H1 (cell line): Measurements from ENCODE around the gene MEIS2. TPM values are rescaled to one million over a fixed set of nuclear protein-coding genes. Genes with fewer than 3 reads are reported as not detected.

ENCODE experiments used
- CTCF ChIA-PET: fragments of 300-600 bp; sonication (Branson Sonifier 250); formaldehyde crosslinking; loops from one replicate; lab custom pipeline; 2021; ENCODE audit not compliant: partially characterized antibody; lab: Charles Lee
- POLR2A ChIA-PET: fragments of 300-600 bp; sonication (Branson Sonifier 250); formaldehyde crosslinking; loops from one replicate; lab custom pipeline; 2021; ENCODE audit warnings: inconsistent platforms; ENCODE audit not compliant: partially characterized antibody; lab: Charles Lee
- DNase-seq, 2 experiments: peaks; one replicate each; pipeline versions ENCODE4 v3.0.0 to v3.0.0-alpha.2; 2010 to 2022; ENCODE audit warnings: low spot score in 2 of 2, low read depth in 1 of 2, mixed read lengths in 1 of 2
- FAIRE-seq: peaks from 2 replicates; lab custom pipeline; 2011; peaks lifted over from hg19 to GRCh38; lab: Jason Lieb, UNC
- H2AFZ ChIP-seq: 2 replicates; pipeline ENCODE4 v1.8.1; 2012; ENCODE audit warnings: low read length, inconsistent platforms
- H2AK5ac ChIP-seq: 2 replicates; pipeline ENCODE4 v1.6.1; 2013; ENCODE audit warnings: low read depth, low read length
- H2BK120ac ChIP-seq: replicated peaks from 2 replicates; pipeline ENCODE3; 2013; ENCODE audit warnings: low read depth, low read length, inconsistent platforms
- H2BK12ac ChIP-seq: 2 replicates; pipeline ENCODE4 v1.6.1; 2013; ENCODE audit warnings: low read depth, low read length
- H2BK15ac ChIP-seq: 2 replicates; pipeline ENCODE4 v1.6.1; 2013; ENCODE audit warnings: low read length
- H2BK20ac ChIP-seq: 2 replicates; pipeline ENCODE4 v1.6.1; 2013; ENCODE audit warnings: low read length
- H2BK5ac ChIP-seq: 2 replicates; pipeline ENCODE4 v1.6.1; 2013; ENCODE audit warnings: low read depth, low read length
- H3K14ac ChIP-seq: 2 replicates; pipeline ENCODE4 v1.6.1; 2013; ENCODE audit warnings: inconsistent platforms; ENCODE audit not compliant: insufficient read length
- H3K18ac ChIP-seq: 2 replicates; pipeline ENCODE4 v1.6.1; 2013; ENCODE audit warnings: low read length; ENCODE audit errors: extremely low read depth
- H3K23ac ChIP-seq: 2 replicates; pipeline ENCODE4 v1.6.1; 2013; ENCODE audit warnings: inconsistent platforms; ENCODE audit not compliant: insufficient read length
- H3K23me2 ChIP-seq: 2 replicates; pipeline ENCODE4 v1.6.1; 2013; ENCODE audit warnings: low read depth, low read length
- H3K27ac ChIP-seq: 2 replicates; pipeline ENCODE4 v1.6.1; 2011; ENCODE audit warnings: low read depth, low read length, inconsistent platforms
- H3K27me3 ChIP-seq, 4 experiments: replicated peaks in 1 of 4; 1 replicate in 1 of 4; 2 replicates in 3 of 4; pipeline versions ENCODE4 v1.6.1 to v1.8.1; 2011 to 2013; ENCODE audit warnings: low read length in 3 of 4, mild to moderate bottlenecking in 3 of 4, inconsistent platforms in 2 of 4, mixed read lengths in 2 of 4, moderate library complexity in 1 of 4; ENCODE audit not compliant: control insufficient read depth in 3 of 4, insufficient read depth in 3 of 4; ENCODE audit errors: extremely low read depth in 1 of 4
- H3K36me3 ChIP-seq, 4 experiments: 2 replicates each; pipeline versions ENCODE4 v1.6.1 to v1.8.1; 2011 to 2013; ENCODE audit warnings: mild to moderate bottlenecking in 4 of 4, low read length in 3 of 4, moderate library complexity in 2 of 4, control low read depth in 1 of 4, inconsistent platforms in 1 of 4; ENCODE audit not compliant: insufficient read depth in 4 of 4, control insufficient read depth in 2 of 4
- H3K4ac ChIP-seq: replicated peaks from 2 replicates; pipeline ENCODE3; 2013; ENCODE audit warnings: low read length, low read depth, mixed read lengths, inconsistent platforms; ENCODE audit not compliant: insufficient read length
- H3K4me1 ChIP-seq, 4 experiments: replicated peaks in 1 of 4; 1 replicate in 1 of 4; 2 replicates in 3 of 4; pipeline versions ENCODE4 v1.6.1 to v1.8.1; 2011 to 2013; ENCODE audit warnings: low read length in 3 of 4, inconsistent platforms in 2 of 4, mixed read lengths in 1 of 4; ENCODE audit not compliant: insufficient read depth in 4 of 4, control insufficient read depth in 3 of 4
- H3K4me2 ChIP-seq, 2 experiments: 2 replicates each; pipeline versions ENCODE4 v1.6.1 to v1.8.1; 2011 to 2013; ENCODE audit warnings: low read depth in 2 of 2, low read length in 2 of 2, control low read depth in 1 of 2, inconsistent platforms in 1 of 2, mild to moderate bottlenecking in 1 of 2; ENCODE audit not compliant: insufficient read depth in 1 of 2
- H3K4me3 ChIP-seq, 4 experiments: fragments of 200-600, 300-600 bp in 1 of 4; sonication (generic), shearing (Covaris generic), sonication (Bioruptor Twin) in 1 of 4; 2 replicates each; pipeline versions ENCODE4 v1.5.1 to v1.8.1; 2011 to 2016; ENCODE audit warnings: low read length in 4 of 4, low read depth in 3 of 4, control low read depth in 2 of 4, inconsistent platforms in 2 of 4, mild to moderate bottlenecking in 2 of 4, mixed read lengths in 1 of 4, moderate library complexity in 1 of 4; ENCODE audit not compliant: insufficient read depth in 2 of 4; ENCODE audit errors: extremely low read depth in 1 of 4
- H3K56ac ChIP-seq: replicated peaks from 2 replicates; pipeline ENCODE3; 2013; ENCODE audit warnings: low read depth, mild to moderate bottlenecking, mixed read lengths, low read length, inconsistent platforms; ENCODE audit not compliant: insufficient read length
- H3K79me1 ChIP-seq: 2 replicates; pipeline ENCODE4 v1.6.1; 2013; ENCODE audit warnings: low read depth, low read length, control low read depth
- H3K79me2 ChIP-seq, 2 experiments: 2 replicates each; pipeline versions ENCODE4 v1.6.1 to v1.8.1; 2012 to 2013; ENCODE audit warnings: low read length in 2 of 2, mild to moderate bottlenecking in 2 of 2, inconsistent platforms in 1 of 2; ENCODE audit not compliant: insufficient read depth in 2 of 2, control insufficient read depth in 1 of 2
- H3K9ac ChIP-seq, 4 experiments: replicated peaks in 1 of 4; 1 replicate in 1 of 4; 2 replicates in 3 of 4; pipeline versions ENCODE4 v1.6.1 to v1.8.1; 2011 to 2013; ENCODE audit warnings: low read depth in 3 of 4, low read length in 3 of 4, control low read depth in 2 of 4, mild to moderate bottlenecking in 2 of 4, moderate library complexity in 2 of 4, inconsistent platforms in 1 of 4; ENCODE audit errors: extremely low read depth in 1 of 4
- H3K9me3 ChIP-seq, 2 experiments: 2 replicates each; pipeline versions ENCODE4 v1.6.1 to v1.8.1; 2012 to 2013; ENCODE audit warnings: mild to moderate bottlenecking in 2 of 2, moderate library complexity in 2 of 2, control low read depth in 1 of 2, inconsistent platforms in 1 of 2, low read depth in 1 of 2, low read length in 1 of 2, mixed read lengths in 1 of 2; ENCODE audit not compliant: insufficient read depth in 2 of 2
- H4K20me1 ChIP-seq, 2 experiments: replicated peaks in 1 of 2; 2 replicates each; pipeline versions ENCODE3 to v1.8.1; 2011 to 2013; ENCODE audit warnings: inconsistent platforms in 2 of 2, low read length in 2 of 2, mild to moderate bottlenecking in 1 of 2; ENCODE audit not compliant: insufficient read depth in 2 of 2, control insufficient read depth in 1 of 2
- H4K5ac ChIP-seq: 2 replicates; pipeline ENCODE4 v1.6.1; 2013; ENCODE audit warnings: low read length, low read depth, mixed read lengths, inconsistent platforms; ENCODE audit not compliant: insufficient read length
- H4K8ac ChIP-seq: 2 replicates; pipeline ENCODE4 v1.8.0; 2013; ENCODE audit warnings: mild to moderate bottlenecking, moderate library complexity, low read length, inconsistent platforms; ENCODE audit not compliant: insufficient read depth; ENCODE audit errors: extremely low read depth
- H4K91ac ChIP-seq: replicated peaks from 2 replicates; pipeline ENCODE3; 2013; ENCODE audit warnings: low read length, mixed read lengths, inconsistent platforms; ENCODE audit not compliant: insufficient read length
- BRCA1 ChIP-seq: IDR thresholded peaks from 2 replicates; pipeline ENCODE4 v1.6.1; 2012; ENCODE audit warnings: low read depth, low read length, improper control_type of control experiment
- CHD1 ChIP-seq: IDR thresholded peaks from 2 replicates; pipeline ENCODE4 v1.6.1; 2012; ENCODE audit warnings: low read depth, low read length, improper control_type of control experiment
- EP300 ChIP-seq, 2 experiments: IDR thresholded peaks; 1 replicate in 1 of 2; 2 replicates in 1 of 2; pipeline ENCODE4 v1.6.1; 2011 to 2012; ENCODE audit warnings: low read depth in 2 of 2, low read length in 2 of 2, mild to moderate bottlenecking in 2 of 2, borderline replicate concordance in 1 of 2, inconsistent platforms in 1 of 2, moderate library complexity in 1 of 2
- FOSL1 ChIP-seq: IDR thresholded peaks from 2 replicates; pipeline ENCODE4 v1.6.1; 2011; ENCODE audit warnings: mild to moderate bottlenecking, low read depth, low read length, moderate library complexity; ENCODE audit not compliant: insufficient read depth
- HDAC6 ChIP-seq: IDR thresholded peaks from one replicate; pipeline ENCODE4 v1.7.1; 2012; ENCODE audit warnings: low read depth, mild to moderate bottlenecking, inconsistent platforms, low read length, moderate library complexity
- NRF1 ChIP-seq: IDR thresholded peaks from 2 replicates; pipeline ENCODE4 v1.6.1; 2011; ENCODE audit warnings: mild to moderate bottlenecking, low read depth, low read length, improper control_type of control experiment
- PHF8 ChIP-seq: fragments of 200-600 bp; sonication (generic); conservative IDR thresholded peaks from 2 replicates; pipeline ENCODE4 v1.7.1; 2012; ENCODE audit warnings: low read depth, mild to moderate bottlenecking, inconsistent platforms, low read length, moderate library complexity
- POLR2A ChIP-seq, 2 experiments: IDR thresholded peaks; 1 replicate in 1 of 2; 2 replicates in 1 of 2; pipeline ENCODE4 v1.6.1; 2011; ENCODE audit warnings: low read depth in 2 of 2, low read length in 2 of 2, mild to moderate bottlenecking in 2 of 2; ENCODE audit errors: control extremely low read depth in 1 of 2
- POU5F1 ChIP-seq: IDR thresholded peaks from 2 replicates; pipeline ENCODE4 v1.6.1; 2011; ENCODE audit warnings: low read depth, mild to moderate bottlenecking, low read length, moderate library complexity
- TEAD4 ChIP-seq: IDR thresholded peaks from 2 replicates; pipeline ENCODE4 v1.6.1; 2012; ENCODE audit warnings: low read depth, low read length, inconsistent platforms, mixed read lengths
- WGBS, 2 experiments: shearing (Covaris generic) in 1 of 2; methylation state at CpG; one replicate each; pipeline versions ENCODE4 v1.1.6 to v1.1.7; 2013 to 2015; ENCODE audit warnings: low lambda C conversion rate in 2 of 2, mixed read lengths in 2 of 2, inconsistent platforms in 1 of 2, low coverage in 1 of 2, missing lambda C conversion rate in 1 of 2; ENCODE audit not compliant: insufficient replicate concordance in 2 of 2, insufficient coverage in 1 of 2, insufficient read length in 1 of 2; ENCODE audit errors: extremely low coverage in 1 of 2, missing lambda C conversion rate in 1 of 2; 5-methylcytosine and 5-hydroxymethylcytosine counted together
- polyA plus RNA-seq, 7 experiments: library from polyadenylated mRNA; depleted of rRNA in 3 of 7; stranded (reverse) in 5 of 7; unstranded in 2 of 7; fragments of >200 nt in 5 of 7; fragments of 200-250 nt in 2 of 7; gene quantifications; 1 replicate in 5 of 7; 2 replicates in 1 of 7; 4 replicates in 1 of 7; pipeline versions ENCODE4 v1.2.1 to v1.2.3, GENCODE V29; 2011 to 2013; ENCODE audit warnings: missing spikeins in 2 of 7, mixed read lengths in 2 of 7
- total RNA-seq: library from RNA; stranded (reverse); fragmentation: NEBNext Ultra II Directional; extraction: Animal tissue kit (Norgen Biotek cat#: 25700); gene quantifications from 2 replicates; pipeline ENCODE4 v1.2.1, GENCODE V29; 2021
- TF ChIP-seq, protein P1 (sequence below): IDR thresholded peaks from 2 replicates; pipeline ENCODE4 v1.6.1; 2011; ENCODE audit warnings: low read length, improper control_type of control experiment

The MEIS2 gene
- total and polyA plus RNA-seq, 2 of the 8 experiments (the other 6 are each of a cell fraction or from before 2014, with no cell fraction given), result 0.22 to 1.2 TPM

DNA sequence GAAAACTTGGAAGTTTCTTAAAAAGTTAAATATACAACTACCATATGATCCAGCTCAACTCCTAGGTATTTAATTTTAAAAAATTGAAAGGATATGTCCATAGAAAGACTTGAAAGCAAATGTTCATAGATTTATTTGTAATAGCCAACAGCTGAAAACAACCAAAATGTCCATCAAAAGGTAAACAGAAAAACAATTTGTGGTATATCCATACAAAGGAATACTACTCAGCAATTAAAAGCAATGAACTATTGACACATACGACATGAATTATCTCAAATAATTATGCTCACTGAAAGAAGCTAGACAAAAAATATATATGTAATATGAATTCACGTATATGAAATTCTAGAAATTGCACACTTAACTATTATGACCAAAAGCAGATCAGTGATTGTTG lies 249.5 kb downstream of the MEIS2 start:
- Histone ChIP-seq H2BK12ac (no peak overlapping the region), H2AK5ac (no peak overlapping the region), H3K23ac (no peak overlapping the region), H3K36me3 (no peaks in the 10 kb centered on the region), H3K27me3 (no peaks in the 10 kb centered on the region), H2BK5ac (no peak overlapping the region), H3K4me1 (no peaks in the 10 kb centered on the region), H3K79me1 (no peaks in the 10 kb centered on the region), H3K56ac (no peak overlapping the region), H3K4me2 (no peak overlapping the region), H3K14ac (no peak overlapping the region), H4K20me1 (no peaks in the 10 kb centered on the region), H3K18ac (no peak overlapping the region), H4K5ac (no peak overlapping the region), H2BK120ac (no peak overlapping the region), H3K27ac (no peak overlapping the region), H3K4me3 (no peak overlapping the region), H3K4ac (no peak overlapping the region), H2AFZ (no peak overlapping the region), H3K9me3 (peaks cover 0 to 4% of the 10 kb centered on the region in 2 experiments; a peak in 1 of 4 replicates), H3K79me2 (no peaks in the 10 kb centered on the region), H4K91ac (no peak overlapping the region), H3K23me2 (no peaks in the 10 kb centered on the region), H3K9ac (no peak overlapping the region), H2BK15ac (no peak overlapping the region), H2BK20ac (no peak overlapping the region), H4K8ac (no peak overlapping the region)
- WGBS, 2 experiments, result 90% methylated on average over 2 of the region's 2 CpGs; no CpG with 5 or more reads in 1 of the 2 experiments
- no peak for TF ChIP-seq HDAC6
- no peak for TF ChIP-seq POU5F1
- TF ChIP-seq TEAD4, result no peak
- TF ChIP-seq, protein P1, sequence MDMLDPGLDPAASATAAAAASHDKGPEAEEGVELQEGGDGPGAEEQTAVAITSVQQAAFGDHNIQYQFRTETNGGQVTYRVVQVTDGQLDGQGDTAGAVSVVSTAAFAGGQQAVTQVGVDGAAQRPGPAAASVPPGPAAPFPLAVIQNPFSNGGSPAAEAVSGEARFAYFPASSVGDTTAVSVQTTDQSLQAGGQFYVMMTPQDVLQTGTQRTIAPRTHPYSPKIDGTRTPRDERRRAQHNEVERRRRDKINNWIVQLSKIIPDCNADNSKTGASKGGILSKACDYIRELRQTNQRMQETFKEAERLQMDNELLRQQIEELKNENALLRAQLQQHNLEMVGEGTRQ, result no peak
- TF ChIP-seq EP300 (IDR thresholded peaks at IDR 0.05; ENCODE audit: borderline replicate concordance in 1 of 2, low read depth in 2 of 2, low read length in 2 of 2), result no peak
- TF ChIP-seq BRCA1, result no peak
- TF ChIP-seq PHF8, result no peak
- TF ChIP-seq CHD1, result no peak
- TF ChIP-seq FOSL1, result no peak
- TF ChIP-seq NRF1, result no peak
- TF ChIP-seq POLR2A (IDR thresholded peaks at IDR 0.05; ENCODE audit: control extremely low read depth in 1 of 2, low read depth in 2 of 2, low read length in 2 of 2), result no peak
- CTCF ChIA-PET, result no interaction called here
- DNase-seq (no peak), FAIRE-seq (no peak)
- POLR2A ChIA-PET, result no interaction called here
